ENCODE data around the gene CCDC9B. TPM values are rescaled to one million over a fixed set of nuclear protein-coding genes. Genes with fewer than 3 reads are reported as not detected.

Gene CCDC9B
- total RNA-seq, 1 donor, result 23.9 TPM

GRCh38 chr15:40367371-40367685, 26.6 kb upstream of the CCDC9B start:
- Histone ChIP-seq H2AFZ (ENCODE audit: low read length) (peak overlapping the region; percentile 83), H3K4me1 (ENCODE audit: insufficient read depth, low read length) (peaks cover 5% of the 10 kb centered on the region), H3K79me2 (ENCODE audit: insufficient read depth, low read length) (no peaks in the 10 kb centered on the region), H3K4me3 (ENCODE audit: insufficient read depth, low read length) (peak overlapping the region; percentile 65), H4K20me1 (ENCODE audit: insufficient read depth, low read length) (no peaks in the 10 kb centered on the region), H3K4me2 (ENCODE audit: insufficient read depth, low read length) (peak overlapping the region; percentile 81), H3K36me3 (ENCODE audit: insufficient read depth, low read length) (no peaks in the 10 kb centered on the region), H3K9me3 (ENCODE audit: low read depth, low read length) (no peaks in the 10 kb centered on the region), H3K27ac (ENCODE audit: low read depth, low read length) (no peak overlapping the region), H3K27me3 (ENCODE audit: insufficient read depth, low read length) (peaks cover 5% of the 10 kb centered on the region)
- DNase-seq (ENCODE audit: insufficient read length, low spot score, missing footprints), result peak; percentile 30
- no peak for TF ChIP-seq CTCF (IDR thresholded peaks at IDR 0.05; ENCODE audit: extremely low read depth, low read depth, low read length)

GRCh38 chr15:40366457-40367370, 26.0 kb upstream of the CCDC9B start:
- Histone ChIP-seq H4K20me1 (ENCODE audit: insufficient read depth, low read length) (no peaks in the 10 kb centered on the region), H2AFZ (ENCODE audit: low read length) (no peak overlapping the region), H3K4me3 (ENCODE audit: insufficient read depth, low read length) (no peak overlapping the region), H3K4me2 (ENCODE audit: insufficient read depth, low read length) (no peak overlapping the region), H3K36me3 (ENCODE audit: insufficient read depth, low read length) (no peaks in the 10 kb centered on the region), H3K9me3 (ENCODE audit: low read depth, low read length) (no peaks in the 10 kb centered on the region), H3K79me2 (ENCODE audit: insufficient read depth, low read length) (no peaks in the 10 kb centered on the region), H3K4me1 (ENCODE audit: insufficient read depth, low read length) (peaks cover 4% of the 10 kb centered on the region), H3K27me3 (ENCODE audit: insufficient read depth, low read length) (peaks cover 5% of the 10 kb centered on the region), H3K27ac (ENCODE audit: low read depth, low read length) (no peak overlapping the region)
- TF ChIP-seq CTCF (IDR thresholded peaks at IDR 0.05; ENCODE audit: extremely low read depth, low read depth, low read length), result no peak
- DNase-seq (ENCODE audit: insufficient read length, low spot score, missing footprints), result peak; percentile 53

- Histone ChIP-seq H4K20me1 (ENCODE audit: insufficient read depth, low read length) (no peaks in the 10 kb centered on the region), H3K27me3 (ENCODE audit: insufficient read depth, low read length) (peaks cover 10% of the 10 kb centered on the region), H3K4me2 (ENCODE audit: insufficient read depth, low read length) (no peak overlapping the region), H3K27ac (ENCODE audit: low read depth, low read length) (no peak overlapping the region), H2AFZ (ENCODE audit: low read length) (no peak overlapping the region), H3K4me3 (ENCODE audit: insufficient read depth, low read length) (no peak overlapping the region), H3K36me3 (ENCODE audit: insufficient read depth, low read length) (no peaks in the 10 kb centered on the region), H3K9me3 (ENCODE audit: low read depth, low read length) (no peaks in the 10 kb centered on the region), H3K79me2 (ENCODE audit: insufficient read depth, low read length) (no peaks in the 10 kb centered on the region), H3K4me1 (ENCODE audit: insufficient read depth, low read length) (peaks cover 4% of the 10 kb centered on the region)
- TF ChIP-seq CTCF (IDR thresholded peaks at IDR 0.05; ENCODE audit: extremely low read depth, low read depth, low read length), result no peak
- peak; percentile 77 for DNase-seq (ENCODE audit: insufficient read length, low spot score, missing footprints)
Observed at GRCh38 chr15:40365624-40366456, 25.1 kb upstream of the CCDC9B start.

- Histone ChIP-seq H3K9me3 (ENCODE audit: low read depth, low read length) (no peaks in the 10 kb centered on the region), H3K27ac (ENCODE audit: low read depth, low read length) (no peak overlapping the region), H3K27me3 (ENCODE audit: insufficient read depth, low read length) (peaks cover 10% of the 10 kb centered on the region), H3K79me2 (ENCODE audit: insufficient read depth, low read length) (no peaks in the 10 kb centered on the region), H3K4me2 (ENCODE audit: insufficient read depth, low read length) (no peak overlapping the region), H3K4me3 (ENCODE audit: insufficient read depth, low read length) (no peak overlapping the region), H3K4me1 (ENCODE audit: insufficient read depth, low read length) (peaks cover 4% of the 10 kb centered on the region), H2AFZ (ENCODE audit: low read length) (no peak overlapping the region), H4K20me1 (ENCODE audit: insufficient read depth, low read length) (no peaks in the 10 kb centered on the region), H3K36me3 (ENCODE audit: insufficient read depth, low read length) (no peaks in the 10 kb centered on the region)
- DNase-seq (ENCODE audit: insufficient read length, low spot score, missing footprints), result peak; percentile 61
- no peak for TF ChIP-seq CTCF (IDR thresholded peaks at IDR 0.05; ENCODE audit: extremely low read depth, low read depth, low read length)
Observed at GRCh38 chr15:40365016-40365415, 24.3 kb upstream of the CCDC9B start.

All from osteoblast (primary cell).